Head of caudate nucleus (tissue), 42 donors: ENCODE measurements around the gene PIR.

Experiments used
- DNase-seq, 42 donors: peaks; one replicate each; pipeline versions ENCODE4 v3.0.0 to v3.0.0-alpha.2; 2020 to 2021; ENCODE audit warnings: mixed read lengths in 7 of 42
- intact Hi-C: fragments of 100-400 bp; cut with DNase I; formaldehyde crosslinking; loops from one replicate; pipeline ENCODE4 v1.15.0; 2022

Gene PIR

DNA sequence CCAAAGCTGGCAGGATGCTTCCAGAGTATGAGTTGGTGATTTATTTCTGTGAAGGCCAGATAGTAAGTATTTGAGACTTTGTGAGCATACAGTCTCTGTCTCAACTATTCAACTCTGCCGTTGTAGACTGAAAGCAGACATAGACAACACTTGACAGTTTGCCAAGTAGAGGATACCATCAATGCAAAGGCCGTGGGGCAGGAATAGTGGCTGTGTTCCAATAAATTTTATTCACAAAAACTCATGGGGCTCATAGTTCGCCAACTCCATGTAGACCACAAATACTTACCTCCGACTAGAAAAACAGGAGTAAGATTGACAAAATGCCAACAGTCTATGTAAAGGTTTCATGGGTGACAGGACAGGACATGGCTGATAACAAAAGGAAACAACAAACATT, 3.7 kb upstream of the PIR start:
- intact Hi-C loops, result no loop called here
- no peak for DNase-seq

DNA sequence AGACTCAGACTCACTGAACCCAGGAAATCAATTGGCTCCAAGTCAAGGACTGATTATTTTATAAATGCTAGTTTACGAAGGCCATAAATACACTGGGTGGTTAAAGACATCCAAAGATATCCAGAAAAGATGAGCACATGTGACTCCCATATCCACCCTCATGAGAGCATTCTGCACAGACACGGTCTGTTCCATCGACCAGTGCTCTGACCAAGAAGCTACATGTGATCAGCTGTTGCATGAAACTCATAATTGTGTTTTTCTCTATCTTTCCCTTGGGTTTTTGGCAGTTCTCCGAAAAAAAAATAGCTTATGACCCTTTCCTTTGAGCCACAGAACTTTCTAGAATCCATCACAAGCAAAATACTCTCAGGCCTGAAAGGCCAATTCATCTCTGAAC, 2.7 kb upstream of the PIR start:
- intact Hi-C loops, result no loop called here

DNA sequence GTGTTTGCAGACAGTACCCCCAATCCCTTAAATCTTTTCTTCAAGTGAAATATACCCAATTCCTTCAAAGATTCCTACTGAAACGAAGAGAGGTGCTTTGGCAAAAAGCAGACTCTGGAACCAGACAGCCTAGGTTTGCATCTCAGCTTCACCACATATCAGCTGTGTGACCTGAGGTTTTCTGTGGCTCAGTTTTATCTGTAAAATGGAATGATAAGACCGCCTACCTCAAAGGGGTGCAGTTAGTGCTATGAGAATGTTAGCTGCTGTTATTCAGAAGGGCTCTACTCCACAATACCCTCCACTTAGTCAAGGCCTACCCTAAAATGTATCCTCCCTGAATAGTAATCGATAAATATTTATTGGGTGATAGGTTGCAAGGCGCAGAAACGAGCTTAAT, 664 bp downstream of the PIR start:
- intact Hi-C loops, result no loop called here
- DNase-seq, result no peak

More for the DNA sequence above, 2.7 kb upstream of the PIR start:
- DNase-seq, result no peak

DNA sequence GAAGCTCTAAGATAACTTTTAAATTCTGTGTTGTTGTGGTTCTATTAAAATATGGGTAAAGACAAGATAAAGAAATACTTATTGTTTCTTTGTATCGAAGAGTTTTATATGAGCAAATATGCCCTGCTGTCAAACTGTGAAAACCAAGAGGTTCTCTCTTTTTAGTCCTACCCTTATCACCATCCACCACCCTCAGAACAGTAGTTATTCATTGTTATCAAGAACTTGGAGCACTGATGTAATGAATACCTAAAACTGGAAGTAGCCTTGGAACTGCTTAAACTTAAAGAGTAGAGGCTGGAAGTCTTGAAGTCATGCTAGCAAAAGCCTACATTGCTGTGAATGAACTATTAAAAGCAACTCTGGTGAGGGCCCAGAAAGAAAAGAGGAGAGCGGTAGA, 9.2 kb downstream of the PIR start:
- intact Hi-C loops, result no loop called here

DNA sequence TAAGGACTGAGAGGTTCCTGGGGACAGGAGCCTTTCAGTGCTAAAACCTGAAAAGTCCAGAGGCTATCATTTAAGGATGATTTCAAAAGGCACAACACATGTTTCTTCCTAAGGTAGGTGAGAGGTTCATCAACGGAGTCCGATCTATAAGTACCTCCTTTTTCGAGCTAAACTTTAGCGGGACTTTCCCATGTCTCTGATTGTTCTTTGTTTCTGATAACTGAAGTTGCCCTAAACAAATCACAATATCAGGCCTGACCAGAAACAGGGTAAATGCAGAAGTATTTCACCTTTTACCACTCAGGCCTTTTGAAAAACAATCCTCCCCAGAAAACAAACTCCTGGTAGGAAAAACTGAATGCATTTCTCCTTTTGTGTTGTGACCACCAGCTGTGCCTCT, 17.6 kb downstream of the PIR start:
- DNase-seq, result no peak
- intact Hi-C loops, result no loop called here

More for the DNA sequence above, 9.2 kb downstream of the PIR start:
- DNase-seq, result no peak

DNA sequence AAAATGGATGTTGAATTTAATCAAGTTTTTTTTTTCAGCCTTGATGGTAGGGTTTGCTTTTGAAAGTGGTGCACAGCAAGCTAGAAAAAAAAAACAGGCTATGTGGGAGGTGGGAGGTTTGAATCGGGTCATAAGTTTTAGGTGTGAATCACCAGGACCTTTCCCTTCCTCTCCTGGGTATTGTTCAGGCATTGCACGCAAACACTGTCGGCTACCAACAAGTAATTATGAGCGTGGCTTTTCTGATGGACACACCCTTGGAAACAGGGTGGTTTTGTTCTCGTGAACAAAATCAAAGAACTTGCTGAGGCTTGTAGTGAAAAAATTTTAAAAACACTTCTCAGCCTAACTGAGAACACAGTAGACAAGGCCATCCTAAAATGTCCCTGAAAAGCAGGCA, 18.1 kb downstream of the PIR start:
- no peak for DNase-seq
- intact Hi-C loops, result no loop called here

DNA sequence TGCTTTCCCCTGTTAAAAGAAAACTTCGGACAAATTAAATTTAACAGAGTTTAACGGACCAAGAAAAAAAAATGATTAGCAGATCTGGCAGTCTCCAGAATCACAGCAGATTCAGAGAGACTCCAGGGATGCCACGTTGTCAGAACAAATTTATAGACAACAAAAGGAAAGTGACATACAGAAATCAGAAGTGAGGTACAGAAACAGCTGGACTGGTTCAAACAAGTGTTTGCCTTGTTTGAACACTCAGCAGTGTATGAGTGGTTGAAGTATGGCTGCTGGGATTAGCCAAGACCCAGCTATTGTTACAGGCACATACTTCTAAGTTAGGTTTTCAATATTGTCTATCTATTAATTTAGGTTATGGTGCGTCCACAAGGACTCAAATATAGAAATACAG, 19.1 kb downstream of the PIR start:
- no peak for DNase-seq
- intact Hi-C loops, result no loop called here

DNA sequence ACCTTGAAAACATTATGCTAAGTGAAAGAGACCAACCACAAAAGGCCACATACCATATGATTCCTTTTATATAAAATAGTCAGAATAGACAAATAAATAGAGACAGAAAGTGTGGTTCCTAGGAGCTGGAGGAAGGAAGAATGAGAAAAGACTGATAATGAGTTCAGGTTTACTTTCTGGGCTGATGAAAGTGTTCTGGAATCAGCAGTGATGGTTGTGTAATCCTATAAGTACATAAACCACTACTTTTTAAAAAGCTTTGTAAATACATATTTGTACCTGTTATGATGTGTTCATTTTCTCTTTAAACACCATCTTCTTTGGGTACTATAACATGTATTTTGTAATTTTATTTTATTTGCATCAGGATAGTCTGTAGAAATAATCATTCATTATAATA, 20.6 kb downstream of the PIR start:
- no peak for DNase-seq
- intact Hi-C loops, result no loop called here

DNA sequence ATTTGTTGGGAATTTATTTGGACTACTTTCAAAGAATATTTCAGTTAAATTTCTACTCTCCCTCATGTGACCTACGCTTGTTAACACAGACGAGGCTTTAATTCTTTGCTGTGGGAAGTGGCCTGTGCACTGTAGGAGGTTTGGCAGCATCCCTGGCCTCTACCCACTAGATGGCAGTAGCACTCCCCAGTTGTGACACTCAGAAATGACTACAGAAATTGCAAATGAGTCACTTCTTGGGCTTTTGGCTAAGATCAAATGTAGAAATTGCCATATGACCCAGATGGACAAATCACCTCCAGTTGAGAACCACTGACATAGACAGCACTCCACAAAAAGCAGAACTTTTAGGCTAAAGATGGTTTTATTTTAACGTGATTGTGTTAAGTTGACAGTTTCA, 22.1 kb downstream of the PIR start:
- intact Hi-C loops, result no loop called here
- DNase-seq, result peak in 41 of 42 donors; percentile 10 to 84 (median 63)

DNA sequence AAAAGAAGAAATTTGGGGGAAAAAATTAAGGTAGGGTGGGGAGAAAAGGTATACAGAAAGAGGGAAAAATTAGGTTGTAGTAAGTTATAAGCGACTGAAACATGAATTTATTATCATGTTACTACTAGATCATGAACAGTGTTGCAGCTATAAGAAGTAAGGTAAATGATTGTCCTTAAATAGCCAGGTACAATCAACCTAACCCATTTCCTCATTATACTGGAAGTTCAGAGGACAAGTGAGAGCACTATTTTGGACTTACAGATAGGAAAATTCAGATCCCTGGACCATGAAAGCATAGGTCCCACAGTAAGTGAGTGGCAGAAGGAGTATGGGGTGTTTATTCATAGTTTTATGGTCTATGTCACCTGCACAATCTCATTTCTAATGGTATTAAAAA, 23.5 kb downstream of the PIR start:
- no peak for DNase-seq
- intact Hi-C loops, result loop anchor here (10.0 kb wide), 2 partner anchors 115 to 165 kb away; no protein-coding TSS in a partner anchor

DNA sequence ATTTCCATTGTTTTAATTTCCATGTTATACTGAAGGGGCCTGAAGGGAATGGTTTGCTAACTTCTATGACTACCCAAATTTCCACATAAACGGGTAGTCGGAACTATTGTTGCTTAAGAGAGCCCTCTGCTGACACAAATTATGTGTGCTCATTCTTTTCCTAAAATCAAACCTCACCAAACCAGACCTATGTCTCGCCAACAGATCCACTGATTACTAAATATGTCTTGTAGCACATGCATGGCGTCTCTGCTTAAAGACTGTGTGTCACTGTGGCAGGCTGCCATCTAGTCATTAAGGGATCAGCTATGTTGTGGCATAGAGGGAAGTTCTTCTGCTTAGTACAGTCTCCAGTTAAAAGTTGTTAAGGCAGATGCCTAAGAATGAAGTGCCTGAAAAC, 25.1 kb downstream of the PIR start:
- intact Hi-C loops, result loop anchor here (10.0 kb wide), 2 partner anchors 113 to 163 kb away; no protein-coding TSS in a partner anchor
- DNase-seq, result peak in 4 of 42 donors; percentile 1 to 33 (median 23)

DNA sequence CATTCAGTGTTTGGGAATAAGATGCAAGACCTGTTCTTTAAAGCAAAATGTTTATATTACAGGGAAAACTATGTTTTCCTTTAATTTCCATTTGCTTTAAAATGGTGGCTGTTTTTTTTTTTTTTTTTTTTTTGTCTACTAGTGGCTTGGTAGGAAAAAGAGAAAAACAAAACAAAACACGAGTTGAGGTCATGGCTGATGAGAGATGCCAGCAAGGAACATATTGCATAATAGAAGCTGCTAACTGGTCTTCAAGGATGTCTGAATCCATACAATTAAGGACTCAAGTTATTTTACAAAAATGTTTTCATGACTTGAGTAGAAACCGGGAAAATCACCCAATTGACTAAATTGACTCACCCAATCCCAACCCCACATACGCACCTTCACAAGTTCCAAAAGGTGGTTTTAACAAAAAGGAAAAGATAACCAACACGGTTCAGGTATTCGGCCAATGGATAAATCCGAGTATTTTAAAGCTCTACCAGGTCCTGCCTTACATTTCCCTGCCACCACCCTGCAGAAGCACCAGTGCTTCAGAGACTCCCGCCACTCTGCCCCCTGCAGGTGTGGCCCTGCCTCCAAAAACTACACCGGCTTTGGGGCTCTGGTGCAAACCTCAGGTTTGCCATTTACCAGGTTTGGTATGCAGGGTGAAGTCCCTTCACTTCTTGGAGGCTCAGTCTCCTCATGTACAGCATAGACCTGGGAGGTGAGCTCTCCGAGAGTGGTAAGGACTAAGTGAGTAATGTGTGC, 27.1 kb downstream of the PIR start:
- intact Hi-C loops, result loop anchor here (10.0 kb wide), 2 partner anchors 111 to 161 kb away; no protein-coding TSS in a partner anchor

DNA sequence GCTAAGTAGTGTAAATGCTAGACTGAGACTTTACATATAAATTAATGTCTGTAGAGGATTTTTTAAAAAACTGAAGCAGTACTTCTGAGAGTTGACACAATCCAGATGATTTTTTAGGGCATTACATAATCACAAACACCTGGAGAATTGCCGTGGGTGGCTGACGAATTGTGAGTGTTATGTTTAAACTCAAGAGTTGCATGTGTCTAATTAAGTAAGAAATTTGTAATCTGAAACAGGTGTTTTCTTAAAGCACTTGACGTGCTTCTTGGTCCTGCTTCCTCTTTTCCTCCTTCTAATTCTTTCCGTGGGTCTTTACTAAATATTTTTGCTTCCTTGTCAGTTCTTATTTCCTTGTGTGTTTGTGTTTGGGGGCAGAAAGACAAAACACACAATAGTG, 27.8 kb downstream of the PIR start:
- no peak for DNase-seq
- intact Hi-C loops, result loop anchor here (10.0 kb wide), 2 partner anchors 111 to 161 kb away; no protein-coding TSS in a partner anchor

More for the DNA sequence above, 27.1 kb downstream of the PIR start:
- no peak for DNase-seq

DNA sequence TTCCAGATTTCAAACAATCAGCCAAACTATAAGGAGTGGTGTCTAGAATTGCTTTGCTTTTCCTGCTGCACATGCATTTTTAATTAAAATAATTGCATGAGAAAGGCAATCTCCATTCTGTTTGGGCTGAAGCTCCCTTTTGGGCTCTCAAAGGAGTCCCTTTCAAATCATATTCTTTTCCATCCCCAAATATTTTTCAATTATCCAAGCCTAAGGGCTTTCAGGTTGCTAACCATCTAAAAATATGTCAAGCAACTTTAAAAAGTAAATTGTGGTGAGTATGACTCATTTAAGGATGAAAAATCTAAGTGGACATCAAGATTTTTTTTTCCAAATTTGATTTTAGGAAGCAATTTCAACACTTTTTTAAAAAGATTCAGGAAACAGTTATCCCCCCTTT, 28.4 kb downstream of the PIR start:
- DNase-seq, result no peak
- intact Hi-C loops, result loop anchor here (10.0 kb wide), 2 partner anchors 110 to 160 kb away; no protein-coding TSS in a partner anchor

DNA sequence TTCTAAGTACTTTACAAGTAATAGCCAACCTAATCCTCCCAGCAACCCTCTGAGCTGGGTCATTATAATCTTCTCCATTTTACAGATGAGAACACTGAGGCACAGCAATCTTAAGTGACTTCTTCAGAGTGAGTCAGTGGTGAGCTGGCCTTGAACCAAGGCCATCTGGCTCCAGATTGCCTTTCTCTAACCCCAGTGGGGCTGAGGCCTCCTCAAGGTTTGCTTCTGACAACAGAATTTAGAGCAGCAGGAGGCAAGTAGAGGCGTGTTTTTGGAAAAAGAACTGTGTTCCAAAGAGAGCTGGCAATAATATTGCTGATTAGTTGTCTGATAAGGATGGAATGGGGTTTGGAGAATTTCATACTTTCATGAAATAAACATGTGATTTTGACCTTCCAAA, 41.2 kb downstream of the PIR start:
- intact Hi-C loops, result no loop called here
- DNase-seq, result no peak

DNA sequence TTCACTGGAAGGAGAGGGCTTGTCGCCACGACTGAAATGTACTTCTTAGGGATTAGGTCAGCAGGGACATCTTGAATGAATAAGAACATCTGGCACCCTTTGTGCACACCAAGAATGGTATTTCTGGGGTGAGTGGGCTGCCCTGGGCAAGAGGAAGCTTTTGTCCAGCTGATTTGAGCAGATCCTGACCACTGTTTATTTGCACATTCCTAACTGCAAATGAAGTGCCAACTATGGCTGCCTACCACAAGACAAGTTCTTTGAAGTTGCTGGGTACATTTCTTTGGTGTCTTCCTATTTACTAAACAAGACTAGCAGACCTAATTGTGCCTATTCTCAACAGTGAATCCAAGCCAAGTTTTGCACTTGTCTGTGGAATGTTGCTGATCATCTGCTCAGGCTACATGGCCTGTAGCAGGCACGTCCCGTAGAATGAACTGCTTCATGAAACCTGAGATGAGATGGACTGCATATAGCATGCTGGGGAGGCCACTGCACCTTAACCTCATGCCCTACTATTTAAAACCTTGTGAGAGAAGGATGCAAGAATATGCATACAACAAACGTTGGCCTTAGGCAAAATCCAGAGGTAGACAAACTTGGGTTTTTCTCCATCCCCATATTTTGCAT, 45.0 kb downstream of the PIR start:
- intact Hi-C loops, result no loop called here
- DNase-seq, result no peak

DNA sequence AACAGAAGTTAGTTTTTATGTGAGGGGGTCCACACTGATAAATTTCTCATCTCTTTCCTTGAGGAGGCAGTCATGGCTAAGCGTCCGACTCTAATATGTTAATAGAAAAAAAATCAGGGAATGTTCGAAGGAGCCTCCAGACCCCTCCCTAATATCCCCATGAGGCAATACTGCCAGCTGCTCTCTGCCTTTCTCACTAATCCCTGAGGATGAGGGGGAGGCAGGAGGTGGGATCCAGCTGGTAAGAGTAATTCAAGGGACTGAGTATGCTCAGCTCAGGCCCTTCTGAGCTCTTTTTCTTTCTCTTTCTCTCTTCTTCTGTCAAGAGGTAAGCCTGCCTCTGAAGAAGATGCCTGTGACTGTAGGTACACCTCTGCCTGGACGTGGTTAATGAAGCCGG, 51.7 kb downstream of the PIR start:
- no peak for DNase-seq
- intact Hi-C loops, result no loop called here

DNA sequence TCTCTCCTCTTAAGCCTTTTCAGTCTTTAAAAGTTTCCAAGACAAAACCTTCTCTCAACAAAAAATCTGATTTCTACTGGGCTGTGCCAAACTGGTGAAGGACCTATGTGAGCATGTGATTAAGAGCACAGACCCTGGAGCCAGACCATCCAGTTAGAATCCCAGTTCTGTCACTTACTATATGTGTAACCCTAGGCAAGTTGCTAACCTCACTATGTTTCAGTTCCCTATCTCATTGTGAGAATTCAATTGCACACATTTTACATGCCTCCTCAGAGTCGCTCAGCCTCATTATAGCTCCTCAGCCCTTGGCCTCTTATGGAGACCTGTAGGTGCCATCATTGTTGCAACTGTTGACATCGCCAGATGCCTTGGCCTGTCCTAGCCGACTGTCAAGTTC, 54.8 kb downstream of the PIR start:
- no peak for DNase-seq
- intact Hi-C loops, result no loop called here

DNA sequence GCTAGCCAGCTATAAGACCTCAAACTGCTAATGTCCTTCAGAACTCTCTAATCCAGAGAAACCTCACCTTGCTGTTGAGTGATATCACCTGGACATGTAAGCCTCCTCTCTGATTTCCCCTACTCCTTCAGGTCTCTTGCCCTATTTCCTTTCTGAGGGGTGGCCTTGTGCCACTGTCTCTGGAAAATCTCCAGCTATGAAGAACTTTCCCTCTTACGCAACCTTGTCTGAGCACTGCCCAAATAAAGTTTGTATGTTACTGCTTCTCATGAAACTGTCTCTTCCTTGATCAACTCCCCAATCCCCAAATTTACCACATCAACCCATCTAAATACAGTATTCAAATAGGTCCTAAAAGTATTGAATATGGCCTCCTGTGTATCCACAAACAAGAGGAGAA, 55.4 kb downstream of the PIR start:
- DNase-seq, result no peak
- intact Hi-C loops, result no loop called here

DNA sequence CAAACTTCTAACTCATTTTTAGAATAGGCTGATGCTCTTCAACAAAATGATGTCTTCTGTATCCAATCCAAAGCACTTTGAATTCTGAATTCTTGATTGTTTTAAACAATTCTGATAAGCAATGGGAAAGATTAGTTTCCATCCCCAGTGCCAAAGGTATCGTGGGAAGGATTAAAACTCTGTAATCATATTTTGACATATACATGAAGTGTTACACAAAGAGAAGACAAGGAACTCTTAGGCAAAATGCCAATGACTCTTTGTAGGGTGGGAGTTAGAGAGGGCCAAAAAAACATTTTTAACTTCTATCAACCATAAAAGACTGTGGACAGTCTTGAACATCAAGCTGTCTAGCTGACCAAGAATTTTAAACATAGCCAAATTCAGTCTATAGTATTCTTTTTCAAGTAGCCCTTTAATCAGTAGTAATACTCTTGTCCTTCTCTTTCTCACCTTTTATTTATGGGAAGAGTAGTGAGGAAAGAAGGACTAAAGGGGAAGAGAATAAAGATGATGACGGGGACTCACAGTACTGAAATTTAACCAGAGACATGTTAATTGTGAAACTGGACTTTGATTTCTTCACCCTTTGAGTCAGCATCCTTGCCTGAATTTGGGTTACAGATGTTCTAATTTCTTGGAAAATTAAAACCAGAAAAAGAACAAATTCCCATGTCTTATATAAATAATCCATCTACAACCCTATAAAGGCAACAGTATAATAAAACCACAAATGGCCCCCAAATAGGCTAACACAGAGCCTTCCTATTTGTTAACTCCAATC, 57.1 kb downstream of the PIR start:
- intact Hi-C loops, result no loop called here
- DNase-seq, result no peak
